Left ventricle myocardium inferior (tissue), 1 donor: ENCODE measurements around the gene PAPOLG. TPM values are rescaled to one million over a fixed set of nuclear protein-coding genes. Genes with fewer than 3 reads are reported as not detected.
"Not testable (repeated sequence)": the region's sequence is repeated elsewhere in the genome, so short reads cannot be mapped to it uniquely, and the experiment has no call there.

Source experiments
- DNase-seq: peaks from one replicate; pipeline ENCODE4 v3.0.0-alpha.2; 2020
- H3K27ac ChIP-seq: fragments of 200-600 bp; replicated peaks from 2 replicates; pipeline ENCODE4 v1.8.0; 2021
- H3K27me3 ChIP-seq: fragments of 200-600 bp; 2 replicates; pipeline ENCODE4 v1.8.0; 2021; ENCODE audit warnings: low read depth
- H3K36me3 ChIP-seq: fragments of 200-600 bp; 2 replicates; pipeline ENCODE4 v1.8.0; 2021
- H3K4me1 ChIP-seq: fragments of 200-600 bp; 2 replicates; pipeline ENCODE4 v1.8.0; 2021
- H3K4me3 ChIP-seq: fragments of 200-600 bp; 2 replicates; pipeline ENCODE4 v1.8.0; 2021; ENCODE audit warnings: mild to moderate bottlenecking, moderate library complexity
- H3K9me3 ChIP-seq: fragments of 200-600 bp; replicated peaks from 2 replicates; pipeline ENCODE4 v1.8.0; 2021
- CTCF ChIP-seq: fragments of 200-600 bp; IDR thresholded peaks from 2 replicates; pipeline ENCODE4 v1.8.0; 2021; ENCODE audit warnings: antibody characterized with exemption, mild to moderate bottlenecking, borderline replicate concordance
- intact Hi-C: fragments of 100-400 bp; cut with micrococcal nuclease; formaldehyde crosslinking; loops from one replicate; pipeline ENCODE4 v1.11.0; 2022
- total RNA-seq: library from RNA; stranded (reverse); fragmentation: NEBNext Ultra II Directional; extraction: Animal tissue kit (Norgen Biotek cat#: 25700); gene quantifications from one replicate; pipeline ENCODE4 v1.2.1, GENCODE V29; 2021
- donor health status: DM: no; HTN: yes; CAD: no; lungs with severe emphysema.

PAPOLG gene
- total RNA-seq, 1 donor from 2014 or later = 6.9 TPM

GRCh38 chr2:60823694-60824305, 67.7 kb downstream of the PAPOLG start:
- H3K9me3 ChIP-seq = no peaks in the 10 kb centered on the region
- H3K4me3 ChIP-seq = no peak overlapping the region
- no peaks in the 10 kb centered on the region for H3K4me1 ChIP-seq
- DNase-seq = no peak
- intact Hi-C loops = no loop called here
- H3K27ac ChIP-seq = no peak overlapping the region
- no peaks in the 10 kb centered on the region for H3K27me3 ChIP-seq
- no peaks in the 10 kb centered on the region for H3K36me3 ChIP-seq
- TF ChIP-seq CTCF = no peak

GRCh38 chr2:60825666-60826065, 69.6 kb downstream of the PAPOLG start:
- no peaks in the 10 kb centered on the region for H3K27me3 ChIP-seq
- no peaks in the 10 kb centered on the region for H3K9me3 ChIP-seq
- H3K4me1 ChIP-seq = no peaks in the 10 kb centered on the region
- TF ChIP-seq CTCF = no peak
- intact Hi-C loops = no loop called here
- DNase-seq = no peak
- H3K4me3 ChIP-seq = no peak overlapping the region
- H3K36me3 ChIP-seq = no peaks in the 10 kb centered on the region
- no peak overlapping the region for H3K27ac ChIP-seq

GRCh38 chr2:60826111-60826510, 70.0 kb downstream of the PAPOLG start:
- Histone ChIP-seq H3K4me3 (no peak overlapping the region), H3K9me3 (no peaks in the 10 kb centered on the region), H3K27me3 (no peaks in the 10 kb centered on the region), H3K36me3 (no peaks in the 10 kb centered on the region), H3K27ac (no peak overlapping the region), H3K4me1 (no peaks in the 10 kb centered on the region)
- intact Hi-C loops = no loop called here
- DNase-seq = no peak
- TF ChIP-seq CTCF = no peak

- H3K27me3 ChIP-seq, DNase-seq, H3K4me1 ChIP-seq, H3K27ac ChIP-seq, H3K4me3 ChIP-seq, H3K36me3 ChIP-seq, intact Hi-C loops, H3K9me3 ChIP-seq: not testable (repeated sequence)
Measured at GRCh38 chr2:60826860-60827259, 70.8 kb downstream of the PAPOLG start.

DNA sequence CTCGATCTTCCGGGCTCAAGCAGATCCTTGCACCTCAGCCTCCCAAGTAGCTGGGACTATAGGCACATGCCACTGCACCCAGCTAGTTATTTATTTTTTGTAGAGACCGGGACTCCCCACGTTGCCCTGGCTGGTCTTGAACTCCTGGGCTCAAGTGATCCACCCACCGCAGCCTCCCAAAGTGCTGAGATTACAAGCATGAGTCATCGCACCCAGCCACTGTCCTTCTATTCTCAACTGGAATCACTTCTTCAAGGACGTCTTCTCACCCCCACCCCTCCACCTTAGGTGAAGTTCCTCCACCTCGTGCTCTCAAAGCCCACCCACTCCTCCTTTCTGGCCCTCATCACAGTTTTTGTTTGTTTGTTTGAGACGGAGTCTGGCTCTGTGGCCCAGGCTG, 71.3 kb downstream of the PAPOLG start:
- intact Hi-C loops = no loop called here
- no peak overlapping the region for H3K4me3 ChIP-seq
- no peak overlapping the region for H3K27ac ChIP-seq

More for the DNA sequence above, 71.3 kb downstream of the PAPOLG start:
- H3K4me1 ChIP-seq = no peaks in the 10 kb centered on the region
- no peak for TF ChIP-seq CTCF
- DNase-seq = no peak
- no peaks in the 10 kb centered on the region for H3K36me3 ChIP-seq
- H3K27me3 ChIP-seq = no peaks in the 10 kb centered on the region
- no peaks in the 10 kb centered on the region for H3K9me3 ChIP-seq
